Frontal cortex (tissue), 4 donors: ENCODE data around the gene PRSS57. TPM values are rescaled to one million over a fixed set of nuclear protein-coding genes. Genes with fewer than 3 reads are reported as not detected.

Source experiments
- DNase-seq, 2 donors: peaks; one replicate each; pipeline ENCODE4 v3.0.0; 2012; ENCODE audit warnings: low spot score in 2 of 2
- FAIRE-seq: peaks from 2 replicates; lab custom pipeline; 2012; peaks lifted over from hg19 to GRCh38; lab: Jason Lieb, UNC
- total RNA-seq: library from RNA; depleted of rRNA; stranded (reverse); fragments of >200 nt; gene quantifications from one replicate; pipeline ENCODE4 v1.2.3, GENCODE V29; 2014
- donor health status: control.
- donor health status: control.
- donor health status: control.

PRSS57 gene
- total RNA-seq, 1 donor from 2014 or later: not detected

DNA sequence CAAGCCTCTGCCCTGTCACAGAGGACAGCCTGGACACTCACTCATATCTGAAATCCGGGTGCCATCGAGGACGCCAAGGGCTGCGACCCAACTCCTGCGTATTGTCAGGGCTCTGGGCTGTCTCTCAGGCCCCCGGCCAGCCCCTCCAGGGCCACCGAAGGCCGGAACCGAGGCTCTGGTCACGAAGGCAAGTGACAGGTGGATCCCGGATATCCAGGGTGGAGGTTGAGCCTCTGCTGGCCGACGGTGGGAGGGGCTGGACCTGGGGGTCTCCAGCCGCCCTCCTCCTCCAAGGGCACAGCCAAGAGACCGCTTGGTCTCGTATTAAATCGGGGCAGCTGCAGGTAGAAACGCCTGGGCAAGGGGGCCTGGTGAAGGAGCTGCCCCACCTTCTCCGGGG is 37.6 kb downstream of the PRSS57 start:
- FAIRE-seq (no peak), DNase-seq (no peak)

GRCh38 chr19:656751-657559 is 38.3 kb downstream of the PRSS57 start:
- FAIRE-seq: no peak
- no peak for DNase-seq

DNA sequence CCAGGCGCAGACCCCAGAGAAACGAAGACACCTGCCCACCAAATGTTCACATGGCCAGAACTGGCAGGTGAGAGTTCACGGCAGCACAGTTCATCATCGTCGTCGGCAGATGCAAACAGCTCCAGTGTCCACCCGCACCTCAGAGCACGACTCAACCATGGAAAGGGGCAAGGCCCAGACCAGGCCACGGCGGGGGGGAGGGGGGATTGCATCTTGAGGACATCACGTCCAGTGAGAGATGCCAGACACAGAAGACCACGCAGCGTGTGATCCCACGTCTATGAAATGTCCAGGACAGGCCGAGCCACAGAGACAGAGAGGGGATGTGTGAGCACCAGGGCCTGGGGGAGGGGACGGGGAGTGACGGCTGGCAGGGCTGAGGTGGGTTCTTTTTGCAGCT is 39.6 kb downstream of the PRSS57 start:
- no peak for DNase-seq
- no peak for FAIRE-seq

DNA sequence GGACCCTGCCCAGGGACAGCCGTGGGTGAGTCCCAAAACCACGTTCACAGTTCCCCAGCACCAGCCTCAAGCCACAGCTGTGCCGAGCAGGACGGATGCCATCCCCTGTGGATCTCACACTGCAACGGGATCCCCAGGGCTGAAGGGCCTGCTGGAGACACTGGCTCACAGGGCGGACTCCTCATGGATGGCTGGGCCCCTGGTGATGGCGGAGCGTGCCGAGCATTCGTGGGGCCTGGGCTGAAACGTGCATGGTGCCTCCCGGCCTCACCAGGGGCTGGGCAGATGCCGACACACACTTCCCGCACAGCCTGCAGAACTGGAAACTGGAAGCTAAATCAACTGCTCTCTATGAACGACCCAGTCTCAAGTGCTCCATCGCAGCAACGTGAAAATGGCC is 41.8 kb downstream of the PRSS57 start:
- no peak for DNase-seq
- FAIRE-seq: no peak

DNA sequence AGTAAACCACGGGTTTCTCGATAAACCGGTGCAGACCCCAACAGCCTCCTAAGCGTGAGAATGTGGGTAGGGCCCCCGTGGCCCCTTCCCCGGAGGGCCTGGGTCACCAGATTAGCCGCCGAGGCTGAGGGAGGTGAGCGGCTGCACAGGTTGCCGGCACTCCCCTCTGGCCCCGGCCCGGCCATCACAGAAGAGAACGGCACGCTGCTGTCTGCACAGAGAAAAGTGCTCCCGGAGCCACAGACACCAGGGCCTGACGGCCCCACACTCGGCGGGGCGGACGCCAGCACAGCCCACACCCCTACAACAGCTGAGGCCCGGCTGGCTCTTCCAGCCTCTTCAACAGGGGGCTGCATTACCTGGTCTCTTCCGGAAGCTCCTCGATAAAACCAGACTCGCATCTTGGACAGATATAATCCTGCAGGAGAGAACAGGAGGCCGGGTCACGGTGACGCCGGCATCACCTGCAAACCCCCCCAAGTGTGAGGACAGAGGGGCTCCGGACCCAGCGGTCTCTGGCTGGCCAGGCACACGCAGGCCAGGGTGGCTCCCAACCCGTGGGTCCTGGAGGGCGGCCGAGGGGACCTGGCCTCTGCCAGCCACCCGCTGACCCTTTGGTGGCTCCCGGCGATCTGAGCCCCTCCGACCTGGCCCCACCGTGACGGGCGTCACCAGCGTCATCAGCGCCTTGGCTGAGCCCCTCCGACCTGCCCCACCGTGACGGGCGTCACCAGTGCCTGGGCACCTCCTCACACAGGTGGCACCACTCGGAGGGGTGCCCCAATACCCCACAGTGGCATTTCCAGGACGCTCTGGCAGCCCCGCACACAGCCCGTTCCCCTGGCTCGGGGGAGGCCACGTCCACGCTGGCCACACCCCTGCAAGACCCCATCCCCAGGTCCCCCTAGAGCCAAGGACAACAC is 42.5 kb downstream of the PRSS57 start:
- FAIRE-seq (no peak), DNase-seq (no peak)

DNA sequence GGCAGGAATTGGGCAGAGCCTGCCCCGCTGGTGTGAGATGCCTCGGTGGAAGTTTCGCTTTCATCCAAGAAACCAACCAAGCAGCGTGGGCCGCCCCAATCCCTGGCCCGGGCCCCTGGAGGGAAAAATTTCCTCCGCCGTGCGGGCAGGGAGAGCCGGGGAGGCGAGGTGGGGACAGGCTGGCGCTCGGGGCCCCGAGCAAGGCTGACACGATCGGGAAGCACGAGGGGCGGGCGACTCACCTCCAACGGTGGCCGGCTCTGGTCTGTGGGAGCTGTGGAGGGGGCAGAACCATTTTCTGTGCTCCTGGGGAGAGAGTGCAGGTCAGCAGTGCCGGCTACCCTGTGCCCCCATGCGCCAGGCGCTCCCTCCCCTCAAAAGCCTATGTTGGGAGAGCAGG is 43.3 kb downstream of the PRSS57 start:
- DNase-seq (no peak), FAIRE-seq (no peak)

GRCh38 chr19:651114-651818 is 44.0 kb downstream of the PRSS57 start:
- no peak for FAIRE-seq

DNA sequence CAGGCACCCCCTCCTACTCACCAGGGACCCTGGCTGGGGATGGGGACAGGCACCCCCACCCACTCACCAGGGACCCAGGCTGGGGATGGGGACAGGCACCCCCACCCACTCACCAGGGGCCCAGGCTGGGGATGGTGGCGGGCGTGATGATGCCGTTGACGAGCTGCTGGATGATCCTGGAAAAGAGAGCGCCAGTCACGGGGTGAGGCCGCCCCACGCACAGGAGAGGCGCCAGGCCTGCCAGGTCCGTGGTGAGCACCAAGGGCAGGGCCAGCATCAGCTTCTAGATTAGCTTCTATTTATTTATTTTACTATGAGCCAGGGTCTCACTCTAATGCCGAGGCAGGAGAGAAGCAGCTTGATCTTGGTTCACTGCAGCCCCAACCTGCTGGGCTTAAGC is 45.1 kb downstream of the PRSS57 start:
- DNase-seq: no peak
- FAIRE-seq: no peak

More at GRCh38 chr19:651114-651818, 44.0 kb downstream of the PRSS57 start:
- no peak for DNase-seq

- DNase-seq (no peak), FAIRE-seq (no peak)
Observed at GRCh38 chr19:648904-649801, 46.1 kb downstream of the PRSS57 start.

DNA sequence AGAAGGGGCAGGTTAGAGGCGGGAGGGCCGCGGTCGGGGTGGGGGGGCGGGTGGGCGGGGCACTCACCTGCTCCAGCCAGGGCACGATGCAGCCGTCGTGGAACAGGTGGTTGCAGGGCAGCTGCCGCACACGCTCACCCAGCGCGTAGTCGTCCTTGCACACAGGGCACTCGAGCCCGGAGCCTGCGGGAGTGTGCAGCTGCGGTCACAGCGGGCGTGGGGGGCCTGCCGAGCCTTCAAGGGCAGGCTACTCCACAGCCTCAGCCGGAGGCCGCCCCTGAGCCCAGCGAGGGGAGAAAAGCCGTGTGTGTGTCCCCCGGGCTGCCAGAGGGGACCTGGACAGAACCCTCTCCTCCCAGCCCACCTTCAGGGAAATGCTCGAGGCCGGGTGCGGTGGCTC is 46.9 kb downstream of the PRSS57 start:
- no peak for FAIRE-seq
- DNase-seq: no peak

DNA sequence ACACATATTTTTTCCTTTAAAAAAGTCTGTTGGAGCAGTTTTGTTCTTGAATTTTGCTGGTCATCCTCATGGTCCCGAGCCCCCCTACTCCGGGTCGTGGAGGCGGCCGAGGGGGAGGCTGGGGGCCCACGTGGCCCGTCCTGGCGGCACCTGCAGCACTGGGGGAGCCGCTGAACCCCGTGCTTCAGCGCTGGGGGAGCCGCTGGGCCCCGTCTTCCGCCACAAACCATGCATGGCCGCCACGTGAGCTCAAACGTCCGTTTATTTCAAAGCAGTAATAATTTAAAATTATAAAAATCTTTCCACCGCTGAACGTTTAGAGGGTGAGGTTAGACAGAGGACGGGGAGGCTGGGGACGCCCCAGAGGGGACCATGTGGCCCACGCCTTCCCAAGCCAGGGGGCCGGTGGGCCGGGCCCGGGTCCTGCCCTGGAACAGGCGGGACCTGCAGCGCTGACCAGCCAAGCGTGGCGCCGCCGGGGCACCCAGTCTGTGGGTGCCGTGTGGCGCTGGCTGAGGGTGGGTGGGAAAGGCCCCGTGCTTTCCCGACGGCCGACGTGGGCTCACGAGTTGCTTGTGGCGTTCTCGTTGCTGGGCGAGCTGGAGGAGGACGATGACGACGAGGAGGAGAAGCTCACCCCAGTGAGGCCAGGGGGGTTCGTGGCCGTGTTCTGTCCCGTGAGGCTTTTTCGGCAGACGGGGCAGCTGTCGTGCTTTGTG is 47.5 kb downstream of the PRSS57 start:
- FAIRE-seq: no peak
- DNase-seq: no peak

DNA sequence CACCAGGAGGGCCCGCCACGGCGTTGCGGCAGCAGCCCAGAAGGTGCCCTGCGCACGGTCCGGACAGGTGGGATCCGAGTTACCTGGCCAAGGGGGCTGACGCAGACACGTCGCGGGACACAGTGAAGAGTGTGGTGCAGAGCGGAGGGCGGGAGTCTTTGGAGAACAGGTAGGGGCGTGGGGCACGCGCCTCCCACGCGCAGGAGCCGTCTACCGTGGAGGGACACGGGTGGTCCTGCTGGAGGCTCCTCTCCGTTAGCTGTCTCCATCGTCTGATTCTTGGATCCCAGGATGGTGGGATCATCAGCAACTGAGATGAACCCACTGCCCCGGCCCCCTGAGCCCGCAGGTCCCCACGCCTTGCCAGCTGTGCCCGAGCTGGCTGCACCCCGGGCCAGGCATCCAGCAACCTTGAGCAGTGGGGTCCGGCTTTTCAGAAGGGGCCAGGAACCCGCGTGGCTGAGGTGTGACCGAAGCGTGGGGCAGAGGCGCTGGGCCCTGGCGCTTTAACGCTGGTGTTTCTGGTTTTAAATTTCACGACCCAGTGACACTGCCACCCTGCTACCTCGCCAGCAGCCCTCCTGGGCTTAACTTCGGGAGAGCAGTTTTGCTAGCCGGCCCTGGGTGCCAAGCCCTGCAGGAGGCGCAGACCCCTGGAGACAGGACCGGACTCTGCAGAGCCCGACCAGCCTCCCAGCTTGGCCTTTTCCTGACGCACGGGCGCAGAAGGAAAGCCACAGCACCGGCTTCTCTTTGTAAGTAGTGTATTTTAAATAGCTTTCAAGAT is 48.3 kb downstream of the PRSS57 start:
- DNase-seq (no peak), FAIRE-seq (no peak)

- FAIRE-seq (no peak), DNase-seq (no peak)
Observed at GRCh38 chr19:645912-646778, 49.1 kb downstream of the PRSS57 start.

GRCh38 chr19:644789-645188 is 50.5 kb downstream of the PRSS57 start:
- DNase-seq: no peak
- FAIRE-seq: no peak

GRCh38 chr19:644363-644762 is 50.9 kb downstream of the PRSS57 start:
- FAIRE-seq (no peak), DNase-seq (no peak)

- DNase-seq (no peak), FAIRE-seq (no peak)
Observed at GRCh38 chr19:643736-644135, 51.5 kb downstream of the PRSS57 start.
